Measurements from ENCODE around the gene PDE6B. TPM values are rescaled to one million over a fixed set of nuclear protein-coding genes. Genes with fewer than 3 reads are reported as not detected.
A peak's percentile ranks its signal among the peaks of the same experiment; 100 is the strongest.

Gene PDE6B
- total RNA-seq, 1 donor from 2014 or later = 4.1 TPM

- no peak for TF ChIP-seq CTCF (conservative IDR thresholded peaks at IDR 0.05)
- Mint-ChIP-seq H3K9me3 (peaks cover 12% of the 10 kb centered on the region), H3K36me3 (ENCODE audit: low read depth) (peaks cover 8% of the 10 kb centered on the region), H3K27me3 (ENCODE audit: low read depth) (no peaks in the 10 kb centered on the region), H3K27ac (ENCODE audit: unreplicated experiment) (no peak overlapping the region), H3K4me1 (peaks cover 3% of the 10 kb centered on the region), H3K4me3 (no peak overlapping the region)
- DNase-seq (ENCODE audit: low read depth, low spot score) = no peak
Observed at GRCh38 chr4:657338-657833, 32.0 kb downstream of the PDE6B start.

- H3K27ac Mint-ChIP-seq (ENCODE audit: unreplicated experiment) = no peak overlapping the region
- TF ChIP-seq CTCF (conservative IDR thresholded peaks at IDR 0.05) = no peak
- no peak for DNase-seq (ENCODE audit: low read depth, low spot score)
Observed at GRCh38 chr4:657834-658667, 32.7 kb downstream of the PDE6B start.

GRCh38 chr4:658681-659667 lies 33.6 kb downstream of the PDE6B start:
- H3K4me3 Mint-ChIP-seq = no peak overlapping the region
- TF ChIP-seq CTCF (conservative IDR thresholded peaks at IDR 0.05) = no peak
- peaks cover 3% of the 10 kb centered on the region for H3K4me1 Mint-ChIP-seq
- peaks cover 8% of the 10 kb centered on the region for H3K36me3 Mint-ChIP-seq (ENCODE audit: low read depth)
- no peak overlapping the region for H3K27ac Mint-ChIP-seq (ENCODE audit: unreplicated experiment)
- H3K27me3 Mint-ChIP-seq (ENCODE audit: low read depth) = no peaks in the 10 kb centered on the region
- peaks cover 12% of the 10 kb centered on the region for H3K9me3 Mint-ChIP-seq
- no peak for DNase-seq (ENCODE audit: low read depth, low spot score)

More at GRCh38 chr4:657834-658667, 32.7 kb downstream of the PDE6B start:
- peaks cover 12% of the 10 kb centered on the region for H3K9me3 Mint-ChIP-seq
- H3K4me1 Mint-ChIP-seq = peaks cover 3% of the 10 kb centered on the region
- peaks cover 8% of the 10 kb centered on the region for H3K36me3 Mint-ChIP-seq (ENCODE audit: low read depth)
- no peak overlapping the region for H3K4me3 Mint-ChIP-seq
- H3K27me3 Mint-ChIP-seq (ENCODE audit: low read depth) = no peaks in the 10 kb centered on the region

- H3K27ac Mint-ChIP-seq (ENCODE audit: unreplicated experiment) = no peak overlapping the region
- H3K27me3 Mint-ChIP-seq (ENCODE audit: low read depth) = no peaks in the 10 kb centered on the region
- peaks cover 3% of the 10 kb centered on the region for H3K4me1 Mint-ChIP-seq
- H3K36me3 Mint-ChIP-seq (ENCODE audit: low read depth) = peaks cover 8% of the 10 kb centered on the region
- peak overlapping the region; percentile 23 for H3K4me3 Mint-ChIP-seq
- TF ChIP-seq CTCF (conservative IDR thresholded peaks at IDR 0.05) = no peak
- peaks cover 12% of the 10 kb centered on the region for H3K9me3 Mint-ChIP-seq
- no peak for DNase-seq (ENCODE audit: low read depth, low spot score)
Observed at GRCh38 chr4:659851-660250, 34.5 kb downstream of the PDE6B start.

- H3K9me3 Mint-ChIP-seq = peaks cover 12% of the 10 kb centered on the region
- H3K36me3 Mint-ChIP-seq (ENCODE audit: low read depth) = peaks cover 8% of the 10 kb centered on the region
- H3K4me1 Mint-ChIP-seq = peaks cover 3% of the 10 kb centered on the region
- TF ChIP-seq CTCF (conservative IDR thresholded peaks at IDR 0.05) = no peak
- H3K4me3 Mint-ChIP-seq = no peak overlapping the region
- no peak for DNase-seq (ENCODE audit: low read depth, low spot score)
- no peaks in the 10 kb centered on the region for H3K27me3 Mint-ChIP-seq (ENCODE audit: low read depth)
- no peak overlapping the region for H3K27ac Mint-ChIP-seq (ENCODE audit: unreplicated experiment)
Observed at GRCh38 chr4:660401-660800, 35.0 kb downstream of the PDE6B start.
